Measurements from ENCODE around the gene ECHDC1.

The ECHDC1 gene

DNA sequence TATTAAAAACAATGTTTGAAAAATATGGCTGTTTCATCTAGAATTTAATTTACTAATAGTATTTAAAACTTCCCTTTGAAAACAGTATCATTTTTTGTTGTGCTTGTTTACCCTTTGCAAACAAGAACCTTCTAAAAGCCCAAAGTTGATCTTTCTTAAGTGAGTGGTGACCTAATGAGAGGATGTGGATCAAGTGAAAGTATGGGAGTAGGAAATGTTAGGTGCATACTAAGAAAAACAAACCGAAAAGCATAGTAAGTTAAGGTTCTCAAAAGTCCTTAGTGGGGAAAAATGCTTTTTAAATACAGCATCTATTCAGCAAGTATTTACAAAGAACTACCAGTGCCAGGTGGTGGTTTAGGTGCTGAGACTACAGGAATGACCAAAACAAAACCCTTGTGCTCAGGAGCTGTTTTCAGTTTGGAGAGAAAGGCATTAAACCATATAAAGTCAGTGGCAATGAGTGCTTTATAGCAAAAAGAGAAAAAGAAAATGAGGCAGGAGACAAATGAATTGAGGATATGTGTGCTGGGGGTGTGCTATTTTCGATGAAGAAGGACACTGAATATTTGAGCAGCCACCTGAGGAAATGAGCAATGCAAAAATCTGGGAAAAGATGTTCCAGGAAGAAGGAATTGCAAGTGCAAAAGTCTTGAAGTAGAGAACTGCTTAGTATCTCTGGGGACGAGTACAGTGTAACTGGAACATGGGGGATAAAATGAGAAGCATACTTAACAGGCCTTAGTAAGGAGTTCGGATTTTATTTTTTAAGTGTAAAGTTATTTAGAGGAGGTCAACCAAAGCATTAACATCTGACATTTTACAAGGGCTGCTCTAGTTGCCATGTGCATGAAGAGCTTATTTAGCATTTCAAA, 52.8 kb downstream of the ECHDC1 start:
- DNase-seq (no peak), ATAC-seq (replicated peaks) (peak; percentile 7)
- Mint-ChIP-seq H3K4me1 (ENCODE audit: low read depth in 2 of 2) (peaks cover 20 to 46% of the 10 kb centered on the region in 2 donors), H3K9me3 (no peaks in the 10 kb centered on the region), H3K4me3 (peak overlapping the region; percentile 58 to 72), H3K27me3 (no peaks in the 10 kb centered on the region), H3K36me3 (ENCODE audit: insufficient read depth) (peaks cover 39% of the 10 kb centered on the region), H3K27ac (peak overlapping the region; percentile 39 to 88)

DNA sequence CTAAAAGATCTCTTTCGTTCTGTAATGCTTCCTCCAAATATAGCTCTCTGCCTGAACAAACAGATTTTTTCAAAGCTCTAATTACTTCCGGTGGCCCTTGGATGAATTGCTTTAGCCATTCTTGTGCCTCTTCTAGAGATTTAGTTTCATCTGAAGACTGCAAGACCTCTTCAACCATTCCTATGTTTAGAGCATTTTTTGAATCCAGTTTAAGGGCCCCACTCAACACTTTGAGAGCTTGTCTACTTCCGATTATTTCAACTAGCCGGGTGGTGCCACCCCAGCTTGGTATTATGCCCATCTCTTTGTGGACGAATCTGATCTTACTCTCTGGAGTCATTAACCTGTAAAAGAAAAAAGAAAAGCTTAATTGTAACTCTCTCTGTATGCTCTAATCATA, 53.5 kb downstream of the ECHDC1 start:
- Mint-ChIP-seq H3K4me3 (no peak overlapping the region), H3K9me3 (no peaks in the 10 kb centered on the region), H3K27ac (peak overlapping the region in 1 of 2 donors; percentile 88), H3K4me1 (ENCODE audit: low read depth in 2 of 2) (peaks cover 20 to 46% of the 10 kb centered on the region in 2 donors), H3K27me3 (no peaks in the 10 kb centered on the region), H3K36me3 (ENCODE audit: insufficient read depth) (peaks cover 36% of the 10 kb centered on the region)
- no peak for ATAC-seq (replicated peaks)
- DNase-seq, result no peak

DNA sequence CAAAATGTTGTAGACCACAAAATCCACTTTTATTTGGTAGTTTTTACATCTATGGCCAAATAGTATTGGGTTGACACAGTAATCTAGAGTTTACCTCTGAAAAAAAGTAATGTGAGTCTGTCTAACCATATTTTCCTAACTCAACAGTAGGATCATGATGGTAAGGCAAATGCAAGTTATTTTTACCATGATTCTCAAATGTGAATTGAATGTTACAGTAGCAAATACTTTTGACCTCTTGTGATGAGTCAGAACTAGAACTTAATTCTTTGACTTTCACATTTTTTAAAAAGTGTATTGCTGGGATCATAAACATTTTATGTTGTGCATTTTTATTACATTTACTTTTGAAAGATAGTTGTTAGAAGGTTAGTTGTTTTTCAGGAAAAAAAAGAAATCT, 54.7 kb downstream of the ECHDC1 start:
- no peak for ATAC-seq (replicated peaks)
- Mint-ChIP-seq H3K27me3 (no peaks in the 10 kb centered on the region), H3K36me3 (ENCODE audit: insufficient read depth) (peaks cover 32% of the 10 kb centered on the region)

DNA sequence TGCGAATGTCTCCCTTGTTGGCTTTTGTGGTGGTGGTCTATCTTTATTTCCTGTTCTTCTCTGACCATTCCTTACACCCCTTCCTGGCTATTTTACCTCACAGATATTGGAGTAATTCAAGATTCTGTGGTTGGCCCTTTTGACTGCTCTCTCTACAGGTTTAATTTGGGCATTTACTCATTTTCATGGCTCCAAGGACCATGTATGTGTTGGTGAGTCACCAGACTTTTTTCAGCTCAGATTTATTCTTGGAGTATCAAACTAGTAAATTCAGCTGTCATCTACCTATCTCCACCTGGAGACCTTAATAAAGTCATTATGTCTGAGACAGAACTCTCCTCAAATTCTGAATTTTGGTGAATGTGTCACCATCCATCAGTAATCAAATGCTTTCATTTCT, 61.2 kb downstream of the ECHDC1 start:
- peaks cover 5 to 16% of the 10 kb centered on the region in 2 donors for H3K4me1 Mint-ChIP-seq (ENCODE audit: low read depth in 2 of 2)
- H3K4me3 Mint-ChIP-seq, result no peak overlapping the region
- DNase-seq (no peak), ATAC-seq (replicated peaks) (no peak)
- peak overlapping the region in 1 of 2 donors; percentile 11 for H3K27ac Mint-ChIP-seq
- H3K9me3 Mint-ChIP-seq, result no peaks in the 10 kb centered on the region
- H3K36me3 Mint-ChIP-seq (ENCODE audit: insufficient read depth), result peaks cover 11% of the 10 kb centered on the region
- H3K27me3 Mint-ChIP-seq, result no peaks in the 10 kb centered on the region

More for the DNA sequence above, 54.7 kb downstream of the ECHDC1 start:
- no peak for DNase-seq
- peaks cover 20 to 39% of the 10 kb centered on the region in 2 donors for H3K4me1 Mint-ChIP-seq (ENCODE audit: low read depth in 2 of 2)
- no peak overlapping the region for H3K4me3 Mint-ChIP-seq
- no peak overlapping the region for H3K27ac Mint-ChIP-seq
- H3K9me3 Mint-ChIP-seq, result no peaks in the 10 kb centered on the region

DNA sequence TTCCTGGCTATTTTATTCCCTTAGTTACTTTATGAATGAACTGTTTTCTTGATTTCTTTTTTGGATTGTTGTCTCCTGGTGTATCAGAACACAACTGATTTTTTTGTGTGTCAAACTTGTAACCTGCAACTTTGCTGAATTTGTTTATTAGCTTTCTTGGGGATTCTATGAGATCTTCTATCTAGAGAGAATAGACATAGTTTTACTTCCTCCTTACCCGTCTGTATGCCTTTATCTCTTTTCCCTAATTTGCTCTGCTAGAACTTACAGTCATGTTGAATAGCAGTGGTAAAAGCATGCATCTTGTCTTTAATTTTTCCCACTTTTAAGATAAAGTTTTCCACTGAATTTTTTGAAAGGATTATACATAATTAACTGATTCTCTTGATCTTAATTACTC, 63.6 kb downstream of the ECHDC1 start:
- H3K4me3 Mint-ChIP-seq, result no peak overlapping the region

DNA sequence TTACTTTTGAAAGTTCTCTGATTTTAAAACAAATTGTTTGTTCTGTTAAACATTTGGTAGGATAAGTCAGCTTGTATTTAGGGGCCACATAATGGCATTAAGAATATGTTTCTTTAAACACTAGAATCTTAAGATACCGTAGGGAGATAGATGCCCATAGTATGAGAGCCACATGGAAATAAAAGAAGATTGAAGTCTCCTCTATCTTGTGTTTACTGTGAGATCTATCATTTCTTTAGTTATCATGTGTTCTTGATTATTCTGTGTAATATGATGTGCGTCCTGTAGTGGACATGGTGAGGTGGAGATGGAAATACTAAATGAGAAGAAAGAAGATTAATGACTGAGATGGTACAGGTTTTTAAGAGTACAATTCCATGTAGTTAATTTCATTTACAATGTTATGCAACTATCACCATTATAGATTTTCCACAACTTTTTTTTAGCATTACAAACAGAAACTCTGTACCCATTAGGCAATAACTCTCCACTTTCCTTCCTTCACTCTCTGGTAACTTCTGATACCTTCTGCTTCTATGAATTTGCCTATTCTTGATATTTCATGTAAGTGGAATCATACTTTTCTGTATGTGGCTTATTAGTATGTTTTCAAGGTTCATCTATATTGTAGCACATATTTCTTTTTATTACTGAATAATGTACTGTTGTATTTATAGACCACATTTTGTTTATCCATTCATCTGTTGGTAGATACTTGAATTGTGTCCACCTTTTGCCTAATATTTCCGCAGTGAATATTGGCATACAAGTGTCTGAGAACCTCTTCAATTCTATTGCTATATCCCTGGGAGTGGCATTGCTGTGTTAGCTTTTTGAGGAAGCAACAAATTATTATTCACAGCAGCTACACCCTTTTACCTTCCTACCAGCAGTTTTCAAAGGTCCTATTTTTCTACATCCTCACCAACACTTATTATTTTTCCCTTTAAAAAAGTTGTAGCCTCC, 65.2 kb downstream of the ECHDC1 start:
- H3K9me3 Mint-ChIP-seq, result no peaks in the 10 kb centered on the region
- DNase-seq, result no peak
- H3K36me3 Mint-ChIP-seq (ENCODE audit: insufficient read depth), result no peaks in the 10 kb centered on the region
- no peak overlapping the region for H3K4me3 Mint-ChIP-seq
- no peak overlapping the region for H3K27ac Mint-ChIP-seq
- peaks cover 9 to 23% of the 10 kb centered on the region in 2 donors for H3K4me1 Mint-ChIP-seq (ENCODE audit: low read depth in 2 of 2)
- no peak for ATAC-seq (replicated peaks)
- no peaks in the 10 kb centered on the region for H3K27me3 Mint-ChIP-seq

More for the DNA sequence above, 63.6 kb downstream of the ECHDC1 start:
- H3K9me3 Mint-ChIP-seq, result no peaks in the 10 kb centered on the region
- DNase-seq (no peak), ATAC-seq (replicated peaks) (no peak)
- peaks cover 6 to 11% of the 10 kb centered on the region in 2 donors for H3K4me1 Mint-ChIP-seq (ENCODE audit: low read depth in 2 of 2)
- no peaks in the 10 kb centered on the region for H3K27me3 Mint-ChIP-seq
- H3K27ac Mint-ChIP-seq, result peak overlapping the region in 1 of 2 donors; percentile 22
- H3K36me3 Mint-ChIP-seq (ENCODE audit: insufficient read depth), result no peaks in the 10 kb centered on the region

DNA sequence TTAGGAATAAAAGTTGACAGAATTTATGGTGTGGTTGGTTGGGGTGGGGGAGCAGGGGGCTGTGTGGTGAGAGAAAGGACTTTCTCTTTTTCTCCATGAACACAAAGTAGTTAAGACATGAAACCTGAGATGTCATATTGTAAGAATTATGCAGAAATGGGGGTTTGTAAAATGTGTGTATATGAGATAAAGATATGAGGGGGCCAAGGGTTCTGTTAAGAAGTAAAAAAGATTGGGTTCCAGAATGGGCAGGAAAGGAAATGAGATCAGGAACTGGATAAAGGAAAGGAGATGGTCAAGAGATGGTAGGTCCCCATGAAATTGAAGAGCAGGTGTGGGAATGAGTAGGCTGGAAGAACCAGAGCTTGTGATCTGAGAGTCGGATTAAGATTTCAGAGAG, 67.1 kb downstream of the ECHDC1 start:
- DNase-seq, result no peak
- H3K9me3 Mint-ChIP-seq, result no peaks in the 10 kb centered on the region
- H3K36me3 Mint-ChIP-seq (ENCODE audit: insufficient read depth), result no peaks in the 10 kb centered on the region
- peaks cover 13 to 30% of the 10 kb centered on the region in 2 donors for H3K4me1 Mint-ChIP-seq (ENCODE audit: low read depth in 2 of 2)
- no peak overlapping the region for H3K27ac Mint-ChIP-seq
- ATAC-seq (replicated peaks), result no peak
- H3K4me3 Mint-ChIP-seq, result no peak overlapping the region
- H3K27me3 Mint-ChIP-seq, result no peaks in the 10 kb centered on the region

DNA sequence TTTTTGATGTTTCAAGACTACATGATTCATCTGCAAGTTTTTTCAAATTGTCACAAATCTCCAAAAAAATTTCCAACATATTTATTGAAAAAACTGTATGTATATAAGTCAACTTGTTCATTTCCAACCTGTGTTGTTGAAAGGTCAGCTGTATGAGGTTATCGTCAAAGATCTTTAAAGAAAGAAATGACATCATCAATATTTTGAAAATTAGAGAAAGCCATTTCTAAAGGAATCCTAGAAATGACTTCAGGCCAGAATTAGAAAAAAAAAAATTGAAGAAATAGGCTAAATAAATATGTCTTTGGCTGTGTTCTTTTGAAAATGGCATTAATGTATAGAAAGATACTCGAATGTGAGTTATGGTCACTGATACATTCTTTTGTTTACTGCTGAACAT, 69.9 kb downstream of the ECHDC1 start:
- no peaks in the 10 kb centered on the region for H3K36me3 Mint-ChIP-seq (ENCODE audit: insufficient read depth)
- DNase-seq (no peak), ATAC-seq (replicated peaks) (no peak)
- H3K4me3 Mint-ChIP-seq, result no peak overlapping the region
- H3K27ac Mint-ChIP-seq, result peak overlapping the region in 1 of 2 donors; percentile 14
- H3K9me3 Mint-ChIP-seq, result no peaks in the 10 kb centered on the region
- H3K4me1 Mint-ChIP-seq (ENCODE audit: low read depth in 2 of 2), result peaks cover 18 to 39% of the 10 kb centered on the region in 2 donors
- H3K27me3 Mint-ChIP-seq, result no peaks in the 10 kb centered on the region

DNA sequence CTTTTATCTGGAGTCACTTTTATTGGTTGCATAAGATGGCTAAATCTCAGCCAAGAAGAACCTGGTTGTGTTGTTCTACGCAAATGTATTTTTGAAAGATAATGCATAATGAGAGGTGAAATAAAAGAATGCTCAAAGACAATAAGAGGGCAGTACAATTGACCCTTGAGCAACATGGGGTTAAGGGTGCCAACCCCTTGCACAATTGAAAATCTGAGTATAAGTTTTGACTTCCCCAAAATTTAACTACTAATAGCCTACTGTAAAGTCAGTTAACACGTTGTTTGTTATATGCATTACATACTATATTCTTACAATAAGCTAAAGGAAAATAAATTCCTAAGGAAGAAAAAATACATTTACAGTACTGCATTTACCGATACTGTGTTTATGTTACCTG, 70.8 kb downstream of the ECHDC1 start:
- no peak overlapping the region for H3K27ac Mint-ChIP-seq
- no peak overlapping the region for H3K4me3 Mint-ChIP-seq
- no peaks in the 10 kb centered on the region for H3K9me3 Mint-ChIP-seq
- DNase-seq, result no peak
- H3K4me1 Mint-ChIP-seq (ENCODE audit: low read depth in 2 of 2), result peaks cover 25 to 48% of the 10 kb centered on the region in 2 donors
- H3K36me3 Mint-ChIP-seq (ENCODE audit: insufficient read depth), result peaks cover 7% of the 10 kb centered on the region
- no peak for ATAC-seq (replicated peaks)
- H3K27me3 Mint-ChIP-seq, result no peaks in the 10 kb centered on the region

DNA sequence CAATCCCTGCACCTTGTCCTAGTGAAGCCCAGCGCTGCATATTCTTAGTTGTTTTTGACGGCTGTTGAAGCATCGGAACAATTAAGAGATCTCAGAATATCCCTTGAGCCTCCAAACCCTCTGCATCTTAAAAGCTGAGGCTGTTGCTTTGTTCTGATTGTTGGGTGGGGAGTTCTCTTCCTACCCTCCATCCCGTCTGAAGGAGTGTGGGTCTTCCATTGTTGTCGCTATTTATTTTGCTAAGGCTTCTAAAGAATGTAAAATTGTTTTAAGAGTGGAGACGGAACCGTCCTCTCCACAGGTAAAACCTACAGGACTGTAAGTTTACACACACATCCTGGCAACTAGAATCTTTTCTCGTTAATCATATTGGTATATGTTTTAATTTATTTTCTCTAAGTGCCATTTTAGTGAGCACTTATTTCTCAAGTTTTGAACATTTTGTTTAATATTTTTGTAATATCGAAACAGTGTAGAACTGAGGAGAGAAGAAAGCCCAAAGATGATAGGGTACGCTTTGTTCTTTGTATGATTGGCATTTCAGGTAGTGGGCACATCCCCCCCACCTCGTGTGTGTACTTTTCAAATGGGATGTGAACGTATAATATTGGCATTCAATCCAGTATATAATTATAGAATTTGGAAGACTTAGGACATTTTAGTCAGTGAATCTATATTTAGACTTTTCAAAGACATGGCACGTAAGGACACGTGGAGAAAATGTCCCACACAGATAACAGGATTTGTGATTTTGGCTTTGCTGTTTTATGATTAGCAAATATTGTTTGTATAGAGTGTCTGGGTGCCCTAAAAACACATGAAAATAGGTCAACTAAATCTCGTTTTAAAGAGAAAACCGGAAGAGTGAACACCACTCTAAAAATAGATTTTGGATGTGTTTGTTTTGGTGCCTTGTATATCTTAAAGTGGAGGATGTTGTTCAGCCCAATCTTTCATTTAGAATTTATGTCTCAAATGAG, 75.5 kb downstream of the ECHDC1 start:
- Mint-ChIP-seq H3K4me1 (ENCODE audit: low read depth in 2 of 2) (peaks cover 27 to 37% of the 10 kb centered on the region in 2 donors), H3K9me3 (no peaks in the 10 kb centered on the region)

DNA sequence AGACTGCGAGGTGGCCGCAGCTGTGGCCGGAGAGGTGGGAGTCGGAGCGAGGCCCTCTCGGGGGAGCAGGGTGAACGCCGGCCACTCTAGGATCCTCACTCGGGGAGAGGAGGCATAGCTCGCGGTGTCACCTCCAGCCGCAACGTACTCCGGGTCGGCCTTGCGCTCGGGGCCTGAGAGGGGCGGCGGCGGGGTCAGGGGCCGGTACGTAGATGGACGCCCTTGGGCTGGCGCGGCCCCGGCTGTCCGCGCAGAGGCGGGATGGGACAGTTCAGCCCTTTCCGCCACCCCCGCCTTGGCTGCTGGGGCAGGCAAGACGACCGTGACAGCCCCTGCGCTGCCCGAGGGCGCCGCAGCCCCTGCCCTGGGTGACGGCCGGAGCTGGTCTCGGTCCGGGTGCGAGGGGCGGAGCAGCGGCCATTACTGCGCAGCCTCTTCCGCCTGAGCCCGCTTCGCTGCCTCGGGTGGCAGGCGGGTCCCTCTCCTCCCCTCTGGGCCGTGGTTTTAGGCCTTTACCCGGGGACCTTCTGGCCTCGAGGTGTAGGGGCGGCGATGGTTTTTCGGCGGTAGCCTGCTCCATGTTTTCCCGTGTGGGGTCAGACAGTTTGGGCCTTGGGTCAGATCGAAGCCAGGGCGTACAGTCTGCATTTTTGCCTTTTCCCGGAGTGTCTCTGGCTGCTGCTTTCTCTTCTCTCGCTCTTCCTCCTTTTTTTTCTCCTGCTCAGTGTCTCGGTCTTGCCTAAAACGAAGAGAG, 76.3 kb downstream of the ECHDC1 start:
- H3K4me1 Mint-ChIP-seq (ENCODE audit: low read depth in 2 of 2), result peaks cover 25 to 32% of the 10 kb centered on the region in 2 donors
- H3K36me3 Mint-ChIP-seq (ENCODE audit: insufficient read depth), result peaks cover 16% of the 10 kb centered on the region
- H3K27me3 Mint-ChIP-seq, result no peaks in the 10 kb centered on the region
- DNase-seq, result peak; percentile 37 to 44 (median 43)
- ATAC-seq (replicated peaks), result peak; percentile 62
- H3K9me3 Mint-ChIP-seq, result no peaks in the 10 kb centered on the region
- H3K4me3 Mint-ChIP-seq, result peak overlapping the region; percentile 96
- H3K27ac Mint-ChIP-seq, result peak overlapping the region; percentile 97 to 99

More for the DNA sequence above, 75.5 kb downstream of the ECHDC1 start:
- H3K36me3 Mint-ChIP-seq (ENCODE audit: insufficient read depth), result peaks cover 16% of the 10 kb centered on the region
- ATAC-seq (replicated peaks) (peak; percentile 7), DNase-seq (peak in 1 of 3 experiments; percentile 2)
- H3K27me3 Mint-ChIP-seq, result no peaks in the 10 kb centered on the region
- H3K27ac Mint-ChIP-seq, result peak overlapping the region; percentile 97 to 99
- peak overlapping the region; percentile 96 for H3K4me3 Mint-ChIP-seq
